Pons (tissue), 1 donor: ENCODE measurements around the gene RBM10.

Experiments used
- DNase-seq: peaks from one replicate; pipeline ENCODE4 v3.0.0-alpha.2; 2016; ENCODE audit warnings: low spot score

Gene RBM10

DNA sequence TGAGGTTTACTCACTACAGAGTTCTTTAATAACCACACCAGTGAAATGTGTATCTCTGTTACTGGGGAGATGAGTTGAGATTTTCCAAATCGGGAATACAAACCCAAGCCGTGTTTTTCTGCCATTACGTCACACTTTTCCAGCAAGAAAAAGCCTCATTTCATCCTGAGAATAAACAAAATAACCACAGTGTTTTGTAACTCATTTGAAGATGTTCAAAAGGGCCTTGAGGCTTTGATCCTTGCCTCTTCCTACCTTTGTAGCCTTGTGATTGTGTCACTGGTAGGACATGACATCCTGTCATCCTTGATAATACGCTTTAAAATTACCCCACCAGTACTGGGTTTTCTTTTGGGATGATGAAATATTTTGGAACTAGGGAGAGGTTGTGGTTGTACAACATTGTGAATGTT, 90.7 kb downstream of the RBM10 start:
- no peak for DNase-seq
